OCI-LY1 (cell line): Measurements from ENCODE around the gene STRA6.

Experiments used
- H2AFZ ChIP-seq: fragments of 200-600 bp; sonication (generic), shearing (Covaris generic); 2 replicates; pipeline ENCODE4 v1.6.0; 2014; ENCODE audit warnings: antibody characterized with exemption, mild to moderate bottlenecking, low read length
- H3F3A ChIP-seq: fragments of 200-600 bp; sonication (generic), shearing (Covaris generic); 2 replicates; pipeline ENCODE4 v1.6.0; 2014; ENCODE audit warnings: mild to moderate bottlenecking, antibody characterized with exemption, low read length, moderate library complexity; ENCODE audit not compliant: insufficient read depth
- H3K27ac ChIP-seq: fragments of 200-600 bp; sonication (generic); 2 replicates; pipeline ENCODE4 v1.5.1; 2014; ENCODE audit warnings: low read length, mixed run types, mild to moderate bottlenecking, low read depth; ENCODE audit not compliant: poor library complexity, severe bottlenecking
- H3K27me3 ChIP-seq: fragments of 200-600 bp; sonication (generic); 2 replicates; pipeline ENCODE4 v1.6.0; 2014; ENCODE audit warnings: antibody characterized with exemption, mild to moderate bottlenecking, low read length, moderate library complexity; ENCODE audit not compliant: insufficient read depth
- H3K36me3 ChIP-seq: fragments of 200-600 bp; sonication (generic); 2 replicates; pipeline ENCODE4 v1.6.1; 2014; ENCODE audit warnings: mild to moderate bottlenecking, antibody characterized with exemption, low read length, moderate library complexity, mixed read lengths; ENCODE audit not compliant: insufficient read depth
- H3K4me1 ChIP-seq: fragments of 200-600 bp; sonication (generic); 2 replicates; pipeline ENCODE4 v1.5.1; 2014; ENCODE audit warnings: mild to moderate bottlenecking, low read length, moderate library complexity; ENCODE audit not compliant: insufficient read depth, severe bottlenecking
- H3K4me2 ChIP-seq: fragments of 200-600 bp; sonication (generic), shearing (Covaris generic); 2 replicates; pipeline ENCODE4 v1.6.1; 2014; ENCODE audit warnings: low read length
- H3K4me3 ChIP-seq: fragments of 200-600 bp; sonication (generic); 2 replicates; pipeline ENCODE4 v1.5.1; 2014; ENCODE audit warnings: low read length, low read depth, mild to moderate bottlenecking, mixed read lengths; ENCODE audit not compliant: poor library complexity, severe bottlenecking
- H3K79me2 ChIP-seq: fragments of 200-600 bp; shearing (Covaris generic); 2 replicates; pipeline ENCODE4 v1.6.1; 2016; ENCODE audit warnings: mixed run types, low read length, mixed read lengths; ENCODE audit not compliant: insufficient read depth
- H3K9ac ChIP-seq: fragments of 200-600 bp; sonication (generic), shearing (Covaris generic); 2 replicates; pipeline ENCODE4 v1.6.1; 2014; ENCODE audit warnings: mild to moderate bottlenecking, low read length, mixed read lengths
- H3K9me2 ChIP-seq: fragments of 200-600 bp; sonication (generic), shearing (Covaris generic); 2 replicates; pipeline ENCODE4 v1.6.1; 2014; ENCODE audit warnings: low read depth, mild to moderate bottlenecking, low read length, mixed read lengths
- H3K9me3 ChIP-seq: fragments of 200-600 bp; shearing (Covaris generic); 2 replicates; pipeline ENCODE4 v1.6.1; 2014; ENCODE audit warnings: low read length, mixed read lengths
- H4K20me1 ChIP-seq: fragments of 200-600 bp; sonication (generic), shearing (Covaris generic); 2 replicates; pipeline ENCODE4 v1.6.0; 2016; ENCODE audit warnings: mild to moderate bottlenecking, low read length; ENCODE audit not compliant: insufficient read depth
- EZH2 ChIP-seq: fragments of 200-600 bp; sonication (generic), shearing (Covaris generic); IDR thresholded peaks from 2 replicates; pipeline ENCODE4 v1.8.0; 2017; ENCODE audit warnings: borderline replicate concordance, mixed run types, mild to moderate bottlenecking, antibody characterized with exemption, low read length, moderate library complexity, mixed read lengths
- TF ChIP-seq, protein P1 (sequence below): fragments of 200-600 bp; sonication (generic), shearing (Covaris generic); IDR thresholded peaks from 2 replicates; pipeline ENCODE4 v1.5.1; 2017; ENCODE audit warnings: mild to moderate bottlenecking, antibody characterized with exemption, low read length, moderate library complexity, mixed read lengths

The STRA6 gene

GRCh38 chr15:74209997-74210671 lies 7.5 kb upstream of the STRA6 start:
- Histone ChIP-seq H2AFZ (no peak overlapping the region), H3K4me2 (no peak overlapping the region), H3K9me3 (no peaks in the 10 kb centered on the region), H3K36me3 (no peaks in the 10 kb centered on the region), H3K79me2 (no peaks in the 10 kb centered on the region), H3K27me3 (peaks cover 14% of the 10 kb centered on the region), H3K9me2 (no peaks in the 10 kb centered on the region), H3K4me3 (no peak overlapping the region), H3K27ac (no peak overlapping the region), H3F3A (no peaks in the 10 kb centered on the region), H4K20me1 (no peaks in the 10 kb centered on the region), H3K9ac (no peak overlapping the region), H3K4me1 (no peaks in the 10 kb centered on the region)
- no peak for TF ChIP-seq EZH2
- TF ChIP-seq, protein P1, sequence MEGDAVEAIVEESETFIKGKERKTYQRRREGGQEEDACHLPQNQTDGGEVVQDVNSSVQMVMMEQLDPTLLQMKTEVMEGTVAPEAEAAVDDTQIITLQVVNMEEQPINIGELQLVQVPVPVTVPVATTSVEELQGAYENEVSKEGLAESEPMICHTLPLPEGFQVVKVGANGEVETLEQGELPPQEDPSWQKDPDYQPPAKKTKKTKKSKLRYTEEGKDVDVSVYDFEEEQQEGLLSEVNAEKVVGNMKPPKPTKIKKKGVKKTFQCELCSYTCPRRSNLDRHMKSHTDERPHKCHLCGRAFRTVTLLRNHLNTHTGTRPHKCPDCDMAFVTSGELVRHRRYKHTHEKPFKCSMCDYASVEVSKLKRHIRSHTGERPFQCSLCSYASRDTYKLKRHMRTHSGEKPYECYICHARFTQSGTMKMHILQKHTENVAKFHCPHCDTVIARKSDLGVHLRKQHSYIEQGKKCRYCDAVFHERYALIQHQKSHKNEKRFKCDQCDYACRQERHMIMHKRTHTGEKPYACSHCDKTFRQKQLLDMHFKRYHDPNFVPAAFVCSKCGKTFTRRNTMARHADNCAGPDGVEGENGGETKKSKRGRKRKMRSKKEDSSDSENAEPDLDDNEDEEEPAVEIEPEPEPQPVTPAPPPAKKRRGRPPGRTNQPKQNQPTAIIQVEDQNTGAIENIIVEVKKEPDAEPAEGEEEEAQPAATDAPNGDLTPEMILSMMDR, result no peak

DNA sequence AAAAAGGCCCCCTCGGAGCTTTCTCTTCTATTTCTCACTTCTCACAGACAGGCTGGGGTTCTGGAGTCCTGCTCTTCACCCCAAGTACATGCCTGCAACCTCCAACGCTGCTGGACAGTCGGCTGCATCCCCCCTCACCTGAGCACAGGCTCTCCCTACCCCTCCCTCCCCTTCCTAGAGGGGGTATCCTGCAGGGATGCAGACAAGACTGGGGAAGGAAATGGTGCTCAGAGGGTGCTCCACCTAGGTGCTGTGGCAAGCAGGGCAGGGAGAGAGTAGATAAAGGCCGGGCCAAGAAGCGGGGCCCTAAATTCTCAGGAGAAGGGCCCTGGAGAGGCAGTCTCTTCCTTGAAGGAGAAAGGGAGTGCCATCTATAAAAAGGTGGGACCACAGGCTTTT lies 7.0 kb upstream of the STRA6 start:
- H3K79me2 ChIP-seq, result no peaks in the 10 kb centered on the region
- no peak overlapping the region for H3K4me3 ChIP-seq
- no peaks in the 10 kb centered on the region for H4K20me1 ChIP-seq
- no peaks in the 10 kb centered on the region for H3K36me3 ChIP-seq
- peaks cover 14% of the 10 kb centered on the region for H3K27me3 ChIP-seq
- H3K4me1 ChIP-seq, result no peaks in the 10 kb centered on the region
- no peaks in the 10 kb centered on the region for H3K9me3 ChIP-seq
- no peak overlapping the region for H3K27ac ChIP-seq
- TF ChIP-seq, protein P1, result no peak
- TF ChIP-seq EZH2, result no peak
- H3K9me2 ChIP-seq, result no peaks in the 10 kb centered on the region
- H3K9ac ChIP-seq, result no peak overlapping the region
- no peaks in the 10 kb centered on the region for H3F3A ChIP-seq
- H2AFZ ChIP-seq, result no peak overlapping the region
- H3K4me2 ChIP-seq, result no peak overlapping the region

DNA sequence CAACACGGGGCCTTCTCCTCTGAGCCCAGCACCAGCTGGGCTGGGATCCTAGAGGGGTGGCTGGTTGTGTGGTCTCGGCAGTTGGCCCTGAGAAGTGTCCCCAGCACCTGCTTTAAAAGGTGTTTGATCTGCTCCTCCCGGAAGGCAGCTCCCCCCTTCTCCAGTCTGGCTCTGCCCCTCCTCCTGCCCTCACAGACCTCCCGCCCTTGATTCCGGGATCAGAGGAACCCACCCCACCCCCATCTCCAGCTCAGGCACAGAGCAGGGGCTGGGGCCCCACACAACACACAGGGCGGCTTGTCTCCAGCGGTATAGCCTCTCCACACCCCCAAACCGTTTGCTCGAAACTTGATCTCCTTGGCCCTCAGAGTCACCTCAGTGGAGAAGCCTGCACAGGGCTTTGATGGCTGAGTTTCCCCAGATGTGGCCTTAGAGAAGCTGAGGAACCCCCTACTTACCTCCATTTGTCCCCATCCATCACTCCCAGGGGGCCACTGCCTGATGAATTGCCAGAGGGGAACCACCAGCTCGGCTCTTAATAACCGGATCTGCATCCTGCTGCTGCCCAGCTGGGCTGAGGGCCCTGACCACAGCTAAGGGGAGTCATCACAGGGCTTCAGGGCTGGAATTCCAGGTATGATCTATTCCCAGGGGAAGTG lies 6.4 kb upstream of the STRA6 start:
- H3K9me3 ChIP-seq, result no peaks in the 10 kb centered on the region
- no peak overlapping the region for H3K4me2 ChIP-seq
- H3K27ac ChIP-seq, result no peak overlapping the region
- no peaks in the 10 kb centered on the region for H3K79me2 ChIP-seq
- H3K4me3 ChIP-seq, result no peak overlapping the region
- TF ChIP-seq, protein P1, result no peak
- no peak for TF ChIP-seq EZH2
- no peaks in the 10 kb centered on the region for H3K36me3 ChIP-seq
- no peaks in the 10 kb centered on the region for H3K4me1 ChIP-seq
- no peaks in the 10 kb centered on the region for H4K20me1 ChIP-seq
- H2AFZ ChIP-seq, result no peak overlapping the region
- H3K27me3 ChIP-seq, result peaks cover 14% of the 10 kb centered on the region
- H3F3A ChIP-seq, result no peaks in the 10 kb centered on the region
- H3K9ac ChIP-seq, result no peak overlapping the region
- no peaks in the 10 kb centered on the region for H3K9me2 ChIP-seq
